ENCODE results near the gene CLDN18. TPM values are rescaled to one million over a fixed set of nuclear protein-coding genes. Genes with fewer than 3 reads are reported as not detected.

The CLDN18 gene
- total and polyA plus RNA-seq, 10 of the 15 experiments (the other 5 are each of a cell fraction or from before 2014, with no cell fraction given), result 0.05 to 0.28 (median 0.18) TPM; not detected in 1

- no peak for TF ChIP-seq USF2 (IDR thresholded peaks at IDR 0.05; ENCODE audit: borderline replicate concordance, low read depth, low read length)
- no peak for TF ChIP-seq RBBP5 (conservative IDR thresholded peaks at IDR 0.05)
- no peak for TF ChIP-seq KAT2A (conservative IDR thresholded peaks at IDR 0.05; ENCODE audit: control insufficient read depth, low read depth, low read length)
- TF ChIP-seq, protein P1, sequence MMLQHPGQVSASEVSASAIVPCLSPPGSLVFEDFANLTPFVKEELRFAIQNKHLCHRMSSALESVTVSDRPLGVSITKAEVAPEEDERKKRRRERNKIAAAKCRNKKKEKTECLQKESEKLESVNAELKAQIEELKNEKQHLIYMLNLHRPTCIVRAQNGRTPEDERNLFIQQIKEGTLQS (IDR thresholded peaks at IDR 0.05; ENCODE audit: borderline replicate concordance, extremely low read depth, low read depth, low read length), result no peak
- TF ChIP-seq MYB (IDR thresholded peaks at IDR 0.05; ENCODE audit: borderline replicate concordance, low read depth, low read length), result no peak
- TF ChIP-seq IKZF1 (conservative IDR thresholded peaks at IDR 0.05), result 0 out of 2 replicates have a peak, but pooled peaks have one; percentile 19
- no peak for TF ChIP-seq NBN (IDR thresholded peaks at IDR 0.05)
- TF ChIP-seq NRF1 (conservative IDR thresholded peaks at IDR 0.05; ENCODE audit: low read depth, low read length), result no peak
- no peak for TF ChIP-seq SIX5 (IDR thresholded peaks at IDR 0.05; ENCODE audit: low read depth, low read length, severe bottlenecking)
- TF ChIP-seq, protein P2, sequence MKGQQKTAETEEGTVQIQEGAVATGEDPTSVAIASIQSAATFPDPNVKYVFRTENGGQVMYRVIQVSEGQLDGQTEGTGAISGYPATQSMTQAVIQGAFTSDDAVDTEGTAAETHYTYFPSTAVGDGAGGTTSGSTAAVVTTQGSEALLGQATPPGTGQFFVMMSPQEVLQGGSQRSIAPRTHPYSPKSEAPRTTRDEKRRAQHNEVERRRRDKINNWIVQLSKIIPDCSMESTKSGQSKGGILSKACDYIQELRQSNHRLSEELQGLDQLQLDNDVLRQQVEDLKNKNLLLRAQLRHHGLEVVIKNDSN (IDR thresholded peaks at IDR 0.05; ENCODE audit: borderline replicate concordance, extremely low read length, insufficient read depth, low read depth, low read length), result no peak
- TF ChIP-seq, protein P3, sequence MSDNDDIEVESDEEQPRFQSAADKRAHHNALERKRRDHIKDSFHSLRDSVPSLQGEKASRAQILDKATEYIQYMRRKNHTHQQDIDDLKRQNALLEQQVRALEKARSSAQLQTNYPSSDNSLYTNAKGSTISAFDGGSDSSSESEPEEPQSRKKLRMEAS (IDR thresholded peaks at IDR 0.05; ENCODE audit: low read depth, low read length), result no peak
- no peak for TF ChIP-seq BMI1 (IDR thresholded peaks at IDR 0.05; ENCODE audit: borderline replicate concordance)
- TF ChIP-seq NFIC (IDR thresholded peaks at IDR 0.05; ENCODE audit: low read depth, low read length), result no peak
- no peak for TF ChIP-seq TCF7 (IDR thresholded peaks at IDR 0.05; ENCODE audit: borderline replicate concordance)
- peak; percentile 100 for TF ChIP-seq RAD21 (IDR thresholded peaks at IDR 0.05; ENCODE audit: insufficient read depth, low read depth, low read length)
- 0 out of 2 replicates have a peak, but pooled peaks have one; percentile 24 for TF ChIP-seq LARP7 (IDR thresholded peaks at IDR 0.05)
- peak; percentile 66 for TF ChIP-seq YY1 (IDR thresholded peaks at IDR 0.05; ENCODE audit: low read depth, low read length)
- TF ChIP-seq STAT1 (conservative IDR thresholded peaks at IDR 0.05), result no peak
- TF ChIP-seq FOXM1 (IDR thresholded peaks at IDR 0.05; ENCODE audit: low read depth, low read length), result no peak
- peak; percentile 58; the same call in 1 of the 2 replicates for TF ChIP-seq IRF4 (IDR thresholded peaks at IDR 0.05; ENCODE audit: low read depth, low read length)
- TF ChIP-seq, protein P4, sequence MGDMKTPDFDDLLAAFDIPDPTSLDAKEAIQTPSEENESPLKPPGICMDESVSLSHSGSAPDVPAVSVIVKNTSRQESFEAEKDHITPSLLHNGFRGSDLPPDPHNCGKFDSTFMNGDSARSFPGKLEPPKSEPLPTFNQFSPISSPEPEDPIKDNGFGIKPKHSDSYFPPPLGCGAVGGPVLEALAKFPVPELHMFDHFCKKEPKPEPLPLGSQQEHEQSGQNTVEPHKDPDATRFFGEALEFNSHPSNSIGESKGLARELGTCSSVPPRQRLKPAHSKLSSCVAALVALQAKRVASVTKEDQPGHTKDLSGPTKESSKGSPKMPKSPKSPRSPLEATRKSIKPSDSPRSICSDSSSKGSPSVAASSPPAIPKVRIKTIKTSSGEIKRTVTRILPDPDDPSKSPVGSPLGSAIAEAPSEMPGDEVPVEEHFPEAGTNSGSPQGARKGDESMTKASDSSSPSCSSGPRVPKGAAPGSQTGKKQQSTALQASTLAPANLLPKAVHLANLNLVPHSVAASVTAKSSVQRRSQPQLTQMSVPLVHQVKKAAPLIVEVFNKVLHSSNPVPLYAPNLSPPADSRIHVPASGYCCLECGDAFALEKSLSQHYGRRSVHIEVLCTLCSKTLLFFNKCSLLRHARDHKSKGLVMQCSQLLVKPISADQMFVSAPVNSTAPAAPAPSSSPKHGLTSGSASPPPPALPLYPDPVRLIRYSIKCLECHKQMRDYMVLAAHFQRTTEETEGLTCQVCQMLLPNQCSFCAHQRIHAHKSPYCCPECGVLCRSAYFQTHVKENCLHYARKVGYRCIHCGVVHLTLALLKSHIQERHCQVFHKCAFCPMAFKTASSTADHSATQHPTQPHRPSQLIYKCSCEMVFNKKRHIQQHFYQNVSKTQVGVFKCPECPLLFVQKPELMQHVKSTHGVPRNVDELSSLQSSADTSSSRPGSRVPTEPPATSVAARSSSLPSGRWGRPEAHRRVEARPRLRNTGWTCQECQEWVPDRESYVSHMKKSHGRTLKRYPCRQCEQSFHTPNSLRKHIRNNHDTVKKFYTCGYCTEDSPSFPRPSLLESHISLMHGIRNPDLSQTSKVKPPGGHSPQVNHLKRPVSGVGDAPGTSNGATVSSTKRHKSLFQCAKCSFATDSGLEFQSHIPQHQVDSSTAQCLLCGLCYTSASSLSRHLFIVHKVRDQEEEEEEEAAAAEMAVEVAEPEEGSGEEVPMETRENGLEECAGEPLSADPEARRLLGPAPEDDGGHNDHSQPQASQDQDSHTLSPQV (IDR thresholded peaks at IDR 0.05), result 0 out of 2 replicates have a peak, but pooled peaks have one; percentile 18
- no peak for TF ChIP-seq POLR2AphosphoS2 (IDR thresholded peaks at IDR 0.05; ENCODE audit: low read depth, low read length)
- no peak for TF ChIP-seq E2F4 (IDR thresholded peaks at IDR 0.05; ENCODE audit: low read depth, low read length)
- 0 out of 2 replicates have a peak, but pooled peaks have one; percentile 46 for TF ChIP-seq SMARCA5 (IDR thresholded peaks at IDR 0.05)
Measured at GRCh38 chr3:138068579-138069174, 58.7 kb downstream of the CLDN18 start (continued).

All from GM12878 (cell line).